ENCODE measurements around the gene TOX2. TPM values are rescaled to one million over a fixed set of nuclear protein-coding genes. Genes with fewer than 3 reads are reported as not detected.

TOX2 gene
- total and polyA plus RNA-seq, 2 of the 8 experiments (the other 6 are each of a cell fraction or from before 2014, with no cell fraction given), result 1.8 to 3.4 TPM

- Histone ChIP-seq H3K36me3 (ENCODE audit: control insufficient read depth in 2 of 4, insufficient read depth in 4 of 4, low read length in 3 of 4) (no peaks in the 10 kb centered on the region), H3K79me2 (ENCODE audit: control insufficient read depth in 1 of 2, insufficient read depth in 2 of 2, low read length in 2 of 2) (no peaks in the 10 kb centered on the region), H4K5ac (ENCODE audit: insufficient read length, low read depth, low read length) (no peak overlapping the region), H3K23me2 (ENCODE audit: low read depth, low read length) (no peaks in the 10 kb centered on the region), H3K9me3 (ENCODE audit: insufficient read depth in 2 of 2, low read depth in 1 of 2, low read length in 1 of 2) (no peaks in the 10 kb centered on the region), H3K9ac (replicated peaks in 1 of 4; ENCODE audit: extremely low read depth in 1 of 4, low read depth in 3 of 4, low read length in 3 of 4) (no peak overlapping the region), H3K27ac (ENCODE audit: low read depth, low read length) (no peak overlapping the region), H3K4ac (replicated peaks; ENCODE audit: insufficient read length, low read depth, low read length) (no peak overlapping the region), H3K79me1 (ENCODE audit: low read depth, low read length) (no peaks in the 10 kb centered on the region; the same call in 1 of the 2 replicates), H2BK5ac (ENCODE audit: low read depth, low read length) (no peak overlapping the region), H2BK120ac (replicated peaks; ENCODE audit: low read depth, low read length) (no peak overlapping the region), H4K20me1 (replicated peaks in 1 of 2; ENCODE audit: control insufficient read depth in 1 of 2, insufficient read depth in 2 of 2, low read length in 2 of 2) (no peaks in the 10 kb centered on the region), H3K27me3 (replicated peaks in 1 of 4; ENCODE audit: control insufficient read depth in 3 of 4, extremely low read depth in 1 of 4, insufficient read depth in 3 of 4, low read length in 3 of 4) (no peaks in the 10 kb centered on the region), H2BK20ac (ENCODE audit: low read length) (no peak overlapping the region), H2BK12ac (ENCODE audit: low read depth, low read length) (no peak overlapping the region), H3K56ac (replicated peaks; ENCODE audit: insufficient read length, low read depth, low read length) (no peak overlapping the region), H3K4me2 (ENCODE audit: insufficient read depth in 1 of 2, low read depth in 2 of 2, low read length in 2 of 2) (no peak overlapping the region), H3K14ac (ENCODE audit: insufficient read length) (no peak overlapping the region), H2BK15ac (ENCODE audit: low read length) (no peak overlapping the region; the same call in 1 of the 2 replicates), H3K4me3 (ENCODE audit: extremely low read depth in 1 of 4, insufficient read depth in 2 of 4, low read depth in 3 of 4, low read length in 4 of 4) (no peak overlapping the region), H2AFZ (ENCODE audit: low read length) (no peak overlapping the region), H4K91ac (replicated peaks; ENCODE audit: insufficient read length, low read length) (no peak overlapping the region), H3K23ac (ENCODE audit: insufficient read length) (no peak overlapping the region), H4K8ac (ENCODE audit: extremely low read depth, insufficient read depth, low read length) (no peak overlapping the region; the same call in 1 of the 2 replicates), H3K4me1 (replicated peaks in 1 of 4; ENCODE audit: control insufficient read depth in 3 of 4, insufficient read depth in 4 of 4, low read length in 3 of 4) (no peaks in the 10 kb centered on the region), H2AK5ac (ENCODE audit: low read depth, low read length) (no peak overlapping the region), H3K18ac (ENCODE audit: extremely low read depth, low read length) (no peak overlapping the region)
- ChIA-PET POLR2A (ENCODE audit: partially characterized antibody) (no interaction called here), CTCF (ENCODE audit: partially characterized antibody) (interaction anchor here (0.7 to 8.1 kb wide), 8 partner anchors 9 to 327 kb away, joined by 3 to 98 read pairs (median 4); no protein-coding TSS in a partner anchor)
- FAIRE-seq, result no peak
- no peak for DNase-seq (ENCODE audit: low read depth in 1 of 2, low spot score in 2 of 2)
- no peak for TF ChIP-seq E2F6 (IDR thresholded peaks at IDR 0.05)
- no peak for TF ChIP-seq CREB1 (IDR thresholded peaks at IDR 0.05)
- no peak for TF ChIP-seq JUN (IDR thresholded peaks at IDR 0.05; ENCODE audit: low read depth, low read length)
- no peak for TF ChIP-seq CBX5 (IDR thresholded peaks at IDR 0.05; ENCODE audit: low read depth, low read length)
- TF ChIP-seq GABPA (IDR thresholded peaks at IDR 0.05; ENCODE audit: borderline replicate concordance, insufficient read depth, low read length), result no peak
- TF ChIP-seq EZH2 (IDR thresholded peaks at IDR 0.05; ENCODE audit: low read depth, low read length, severe bottlenecking), result no peak
- TF ChIP-seq POLR2A (IDR thresholded peaks at IDR 0.05; ENCODE audit: control extremely low read depth in 1 of 2, low read depth in 2 of 2, low read length in 2 of 2), result no peak
- TF ChIP-seq JUND (IDR thresholded peaks at IDR 0.05; ENCODE audit: low read length), result no peak
- TF ChIP-seq, protein P1, sequence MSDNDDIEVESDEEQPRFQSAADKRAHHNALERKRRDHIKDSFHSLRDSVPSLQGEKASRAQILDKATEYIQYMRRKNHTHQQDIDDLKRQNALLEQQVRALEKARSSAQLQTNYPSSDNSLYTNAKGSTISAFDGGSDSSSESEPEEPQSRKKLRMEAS (IDR thresholded peaks at IDR 0.05), result no peak
- no peak for TF ChIP-seq CBX8 (IDR thresholded peaks at IDR 0.05; ENCODE audit: borderline replicate concordance, low read depth, low read length)
- no peak for TF ChIP-seq TEAD4 (IDR thresholded peaks at IDR 0.05; ENCODE audit: low read depth, low read length)
- 90% methylated on average over 10 of the region's 10 CpGs; no CpG with 5 or more reads in 1 of the 2 experiments for WGBS, 2 experiments (ENCODE audit: extremely low coverage in 1 of 2, insufficient coverage in 1 of 2, insufficient read length in 1 of 2, insufficient replicate concordance in 2 of 2, low coverage in 1 of 2, low lambda C conversion rate in 2 of 2, missing lambda C conversion rate in 1 of 2)
These were observed 168.7 kb downstream of the TOX2 start for GRCh38 chr20:44083220-44083933.

Measured in H1 (cell line).